A549 (cell line): ENCODE data around the gene NT5E.

Source experiments
- EP300 ChIP-seq, 2 experiments: fragments of >200 bp; sonication (Bioruptor Twin); formaldehyde crosslinking; IDR thresholded peaks; 2 replicates in 1 of 2; 3 replicates in 1 of 2; pipeline ENCODE4 v1.6.1; 2016 to 2017
- MYC ChIP-seq: IDR thresholded peaks from 2 replicates; pipeline ENCODE4 v1.6.1; 2012; ENCODE audit warnings: mild to moderate bottlenecking, inconsistent platforms, low read length, improper control_type of control experiment, borderline replicate concordance
- POLR2A ChIP-seq: IDR thresholded peaks from 2 replicates; pipeline ENCODE4 v1.6.1; 2012; ENCODE audit warnings: mild to moderate bottlenecking, low read length
- USF2 ChIP-seq: fragments of 450-650 bp; IDR thresholded peaks from 2 replicates; pipeline ENCODE4 v1.6.1; 2014; ENCODE audit warnings: antibody characterized with exemption
- TF ChIP-seq, protein P1 (sequence below): fragments of >200 bp; sonication (Bioruptor Twin); formaldehyde crosslinking; IDR thresholded peaks from 3 replicates; pipeline ENCODE4 v1.5.1; 2016

GRCh38 chr6:85496856-85497255, 47.0 kb downstream of the NT5E start:
- TF ChIP-seq, protein P1, sequence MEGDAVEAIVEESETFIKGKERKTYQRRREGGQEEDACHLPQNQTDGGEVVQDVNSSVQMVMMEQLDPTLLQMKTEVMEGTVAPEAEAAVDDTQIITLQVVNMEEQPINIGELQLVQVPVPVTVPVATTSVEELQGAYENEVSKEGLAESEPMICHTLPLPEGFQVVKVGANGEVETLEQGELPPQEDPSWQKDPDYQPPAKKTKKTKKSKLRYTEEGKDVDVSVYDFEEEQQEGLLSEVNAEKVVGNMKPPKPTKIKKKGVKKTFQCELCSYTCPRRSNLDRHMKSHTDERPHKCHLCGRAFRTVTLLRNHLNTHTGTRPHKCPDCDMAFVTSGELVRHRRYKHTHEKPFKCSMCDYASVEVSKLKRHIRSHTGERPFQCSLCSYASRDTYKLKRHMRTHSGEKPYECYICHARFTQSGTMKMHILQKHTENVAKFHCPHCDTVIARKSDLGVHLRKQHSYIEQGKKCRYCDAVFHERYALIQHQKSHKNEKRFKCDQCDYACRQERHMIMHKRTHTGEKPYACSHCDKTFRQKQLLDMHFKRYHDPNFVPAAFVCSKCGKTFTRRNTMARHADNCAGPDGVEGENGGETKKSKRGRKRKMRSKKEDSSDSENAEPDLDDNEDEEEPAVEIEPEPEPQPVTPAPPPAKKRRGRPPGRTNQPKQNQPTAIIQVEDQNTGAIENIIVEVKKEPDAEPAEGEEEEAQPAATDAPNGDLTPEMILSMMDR, result no peak
- no peak for TF ChIP-seq EP300 (IDR thresholded peaks at IDR 0.05)
- no peak for TF ChIP-seq USF2
- no peak for TF ChIP-seq MYC
- no peak for TF ChIP-seq POLR2A
